K562 (cell line): Measurements from ENCODE around the gene ARHGDIA. TPM values are rescaled to one million over a fixed set of nuclear protein-coding genes. Genes with fewer than 3 reads are reported as not detected.

Experiments
- BHLHE40 ChIP-seq: IDR thresholded peaks from 2 replicates; pipeline ENCODE4 v1.6.1; 2011; ENCODE audit warnings: low read length, improper control_type of control experiment
- CBX3 ChIP-seq, 2 experiments: IDR thresholded peaks; 1 replicate in 1 of 2; 2 replicates in 1 of 2; pipeline ENCODE4 v1.6.1; 2012; ENCODE audit warnings: inconsistent platforms in 2 of 2, low read length in 2 of 2, borderline replicate concordance in 1 of 2, control low read depth in 1 of 2
- CREB1 ChIP-seq, 2 experiments: sonication (generic) in 1 of 2; formaldehyde crosslinking in 1 of 2; IDR thresholded peaks; 2 replicates each; pipeline versions ENCODE4 v1.6.1 to v1.8.0; 2012 to 2022; ENCODE audit warnings: inconsistent platforms in 1 of 2, mild to moderate bottlenecking in 1 of 2, missing genetic modification reagents in 1 of 2, moderate library complexity in 1 of 2
- CREM ChIP-seq: IDR thresholded peaks from 2 replicates; pipeline ENCODE4 v1.6.1; 2014; ENCODE audit warnings: antibody characterized with exemption, low read depth
- DACH1 ChIP-seq: fragments of 450-650 bp; IDR thresholded peaks from 2 replicates; pipeline ENCODE4 v1.6.1; 2018; ENCODE audit not compliant: partially characterized antibody
- EP300 ChIP-seq: IDR thresholded peaks from 2 replicates; pipeline ENCODE4 v1.6.1; 2012; ENCODE audit warnings: low read length, improper control_type of control experiment
- ESRRA ChIP-seq: fragments of 450-650 bp; IDR thresholded peaks from 2 replicates; pipeline ENCODE4 v1.6.1; 2014; ENCODE audit warnings: low read depth, mild to moderate bottlenecking, moderate library complexity, borderline replicate concordance
- ETV1 ChIP-seq: fragments of 450-650 bp; conservative IDR thresholded peaks from 2 replicates; pipeline ENCODE4 v1.6.1; 2016; ENCODE audit warnings: missing genetic modification characterization, control low read depth, low read depth, missing compliant biosample characterization
- ETV5 ChIP-seq: sonication (generic); formaldehyde crosslinking; IDR thresholded peaks from 2 replicates; pipeline ENCODE4 v1.4.0; 2020; ENCODE audit warnings: low read depth, mild to moderate bottlenecking, missing genetic modification reagents
- FOSL1 ChIP-seq: fragments of 200-800 bp; sonication (Bioruptor generic); conservative IDR thresholded peaks from 2 replicates; pipeline ENCODE4 v1.6.1; 2016; ENCODE audit warnings: missing genetic modification characterization, missing compliant biosample characterization
- GATA2 ChIP-seq: sonication (generic); formaldehyde crosslinking; IDR thresholded peaks from 2 replicates; pipeline ENCODE4 v1.4.0; 2020; ENCODE audit warnings: mild to moderate bottlenecking, missing genetic modification reagents
- GATAD2A ChIP-seq: fragments of 450-650 bp; IDR thresholded peaks from 2 replicates; pipeline ENCODE4 v1.6.1; 2017
- HDGF ChIP-seq: fragments of 450-650 bp; IDR thresholded peaks from 2 replicates; pipeline ENCODE4 v1.6.1; 2016
- IRF9 ChIP-seq: fragments of 450-650 bp; IDR thresholded peaks from 2 replicates; pipeline ENCODE4 v1.6.1; 2016; ENCODE audit warnings: missing biosample characterization, missing genetic modification characterization
- MIER1 ChIP-seq: fragments of 450-650 bp; IDR thresholded peaks from 2 replicates; pipeline ENCODE4 v1.6.1; 2016; ENCODE audit warnings: antibody characterized with exemption, mild to moderate bottlenecking, low read depth
- NFIX ChIP-seq: fragments of 250-450 bp; sonication (Bioruptor Pico); IDR thresholded peaks from 2 replicates; pipeline ENCODE4 v1.4.0; 2020; ENCODE audit warnings: low read depth, mild to moderate bottlenecking, moderate library complexity
- NR2C2 ChIP-seq, 2 experiments: fragments of 200-800 bp in 1 of 2; sonication (Bioruptor generic) in 1 of 2; sonication (generic) in 1 of 2; formaldehyde crosslinking in 1 of 2; IDR thresholded peaks; 2 replicates each; pipeline versions ENCODE4 v1.6.1 to v1.8.0; 2016 to 2022; ENCODE audit warnings: mild to moderate bottlenecking in 1 of 2, missing compliant biosample characterization in 1 of 2, missing genetic modification characterization in 1 of 2, missing genetic modification reagents in 1 of 2
- POLR2B ChIP-seq: fragments of 450-650 bp; IDR thresholded peaks from 2 replicates; pipeline ENCODE4 v1.6.1; 2018; ENCODE audit warnings: low read depth; ENCODE audit not compliant: partially characterized antibody
- SAFB ChIP-seq: fragments of 200-400 bp; formaldehyde crosslinking; IDR thresholded peaks from 2 replicates; pipeline ENCODE4 v1.6.1; 2017; ENCODE audit warnings: low read depth, low read length, borderline replicate concordance
- SMAD4 ChIP-seq: fragments of 250-450 bp; sonication (Bioruptor Pico); conservative IDR thresholded peaks from 2 replicates; pipeline ENCODE4 v1.8.0; 2021; ENCODE audit warnings: inconsistent platforms, mild to moderate bottlenecking, moderate library complexity
- SMARCA4 ChIP-seq: fragments of 450-650 bp; IDR thresholded peaks from 2 replicates; pipeline ENCODE4 v1.6.1; 2016
- TOE1 ChIP-seq, 2 experiments: fragments of 450-650 bp in 1 of 2; sonication (generic) in 1 of 2; formaldehyde crosslinking in 1 of 2; IDR thresholded peaks; 2 replicates each; pipeline versions ENCODE4 v1.7.1 to v1.8.0; 2016 to 2022; ENCODE audit warnings: borderline replicate concordance in 2 of 2, mild to moderate bottlenecking in 2 of 2, antibody characterized with exemption in 1 of 2, inconsistent platforms in 1 of 2, low read depth in 1 of 2, missing genetic modification reagents in 1 of 2, moderate library complexity in 1 of 2
- WHSC1 ChIP-seq: IDR thresholded peaks from one replicate; pipeline ENCODE4 v1.6.1; 2012; ENCODE audit warnings: low read length, control low read depth, inconsistent platforms
- XRCC3 ChIP-seq: fragments of 450-650 bp; IDR thresholded peaks from 2 replicates; pipeline ENCODE4 v1.6.1; 2017; ENCODE audit warnings: mild to moderate bottlenecking, moderate library complexity
- ZNF224 ChIP-seq: sonication (generic); formaldehyde crosslinking; IDR thresholded peaks from 2 replicates; pipeline ENCODE4 v1.8.0; 2022; ENCODE audit warnings: mild to moderate bottlenecking, missing genetic modification reagents
- ZNF395 ChIP-seq: fragments of 200-800 bp; sonication (Bioruptor generic); IDR thresholded peaks from 2 replicates; pipeline ENCODE4 v1.6.1; 2017; ENCODE audit warnings: missing genetic modification characterization, missing compliant biosample characterization
- ZSCAN29 ChIP-seq: fragments of 450-650 bp; IDR thresholded peaks from 2 replicates; pipeline ENCODE4 v1.6.1; 2017
- polyA plus RNA-seq, 8 experiments: library from polyadenylated mRNA; depleted of rRNA in 4 of 8; stranded (reverse) in 5 of 8; unstranded in 3 of 8; fragments of >200 nt; fragmentation: Nextera tagmentation in 2 of 8; fragmentation: Illumina TruSeq in 1 of 8; extraction: Ambion mirVana in 2 of 8; extraction: Trizol in 1 of 8; gene quantifications; 2 replicates each; pipeline versions ENCODE4 v1.2.1 to v1.2.3, GENCODE V29; 2011 to 2014; ENCODE audit warnings: inconsistent platforms in 1 of 8, missing spikeins in 1 of 8
- total RNA-seq, 7 experiments: library from RNA; depleted of rRNA in 6 of 7; stranded (reverse); fragments of >200 nt in 6 of 7; fragmentation: Illumina TruSeq in 2 of 7; extraction: Trizol in 2 of 7; gene quantifications; 2 replicates each; pipeline versions ENCODE4 v1.2.1 to v1.2.3, GENCODE V29; 2011 to 2021; ENCODE audit warnings: low replicate concordance in 1 of 7

The ARHGDIA gene
- total and polyA plus RNA-seq, 9 of the 15 experiments (the other 6 are each of a cell fraction or from before 2014, with no cell fraction given): 9.6 to 340 (median 97.6) TPM

DNA sequence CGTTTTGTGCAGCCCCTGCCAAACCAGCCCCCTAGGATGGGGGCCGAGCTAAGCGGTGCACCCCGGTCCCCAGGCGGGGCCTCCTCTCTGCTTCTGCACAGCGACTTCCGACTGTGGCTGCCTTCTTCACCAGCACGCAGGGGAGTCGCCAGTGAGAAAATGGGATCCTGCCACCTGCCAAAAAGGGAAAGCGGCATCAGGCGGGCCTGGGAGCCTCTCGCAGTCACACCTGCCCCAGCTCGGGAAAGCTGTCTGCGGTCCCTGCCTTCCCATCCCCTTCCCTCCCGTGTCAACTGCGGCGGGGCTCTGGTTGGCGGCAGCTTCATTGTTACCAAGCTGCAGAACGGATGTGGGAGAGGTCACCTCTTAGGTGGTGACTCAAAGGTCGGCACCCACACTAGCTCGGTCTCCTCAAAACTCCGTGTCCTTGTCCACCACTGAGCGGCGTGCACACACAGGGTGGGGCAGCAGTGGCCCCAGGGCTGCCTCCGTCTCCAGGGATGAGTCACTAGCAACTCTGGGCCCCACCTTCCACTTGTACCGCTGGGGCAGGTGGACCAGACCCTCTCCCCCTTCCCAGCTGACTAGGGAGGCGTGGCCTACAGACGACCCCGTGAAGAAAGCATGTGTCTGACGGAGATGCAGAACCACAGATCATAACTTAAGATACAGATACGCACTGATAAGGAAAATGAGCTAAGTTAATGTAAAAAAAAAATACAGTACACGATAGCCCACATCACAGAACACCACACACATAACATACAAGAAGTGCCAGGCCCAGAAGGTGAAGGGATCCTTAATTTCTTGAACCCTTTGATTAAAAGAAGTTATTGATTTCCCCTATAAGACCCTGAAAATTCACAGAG lies 41.5 kb upstream of the ARHGDIA start (continued):
- TF ChIP-seq NR2C2 (CRISPR knock-in tag; IDR thresholded peaks at IDR 0.05): no peak
- TF ChIP-seq NR2C2 (tag; IDR thresholded peaks at IDR 0.05): peak; percentile 68
- TF ChIP-seq EP300: peak; percentile 32
- no peak for TF ChIP-seq ZNF395 (CRISPR knock-in tag)
- peak; percentile 96 for TF ChIP-seq FOSL1 (tag)
- TF ChIP-seq HDGF: no peak
- peak; percentile 73 for TF ChIP-seq CREM
- TF ChIP-seq SMAD4: 0 out of 2 replicates have a peak, but pooled peaks have one; percentile 50
- TF ChIP-seq IRF9: no peak
- peak; percentile 42; the same call in 1 of the 2 replicates for TF ChIP-seq SAFB
- no peak for TF ChIP-seq ZNF224
- TF ChIP-seq ESRRA: peak; percentile 60; the same call in 1 of the 2 replicates
- no peak for TF ChIP-seq MIER1
- TF ChIP-seq GATAD2A: 0 out of 2 replicates have a peak, but pooled peaks have one; percentile 51
- TF ChIP-seq BHLHE40: peak; percentile 75; the same call in 1 of the 2 replicates
- peak; percentile 93 for TF ChIP-seq ETV5 (CRISPR knock-in tag)
- no peak for TF ChIP-seq WHSC1
- TF ChIP-seq SMARCA4: peak; percentile 74
- TF ChIP-seq NFIX (CRISPR knock-in tag): no peak
- no peak for TF ChIP-seq ETV1 (tag)
- no peak for TF ChIP-seq POLR2B
- TF ChIP-seq ZSCAN29: peak; percentile 19; the same call in 1 of the 2 replicates
- no peak for TF ChIP-seq XRCC3
- peak; percentile 43 for TF ChIP-seq GATA2 (CRISPR knock-in tag)
- peak in 1 of 2 experiments; percentile 38; a peak in 1 of 3 replicates for TF ChIP-seq CBX3 (IDR thresholded peaks at IDR 0.05; ENCODE audit: borderline replicate concordance in 1 of 2, low read length in 2 of 2)
- TF ChIP-seq CREB1 (IDR thresholded peaks at IDR 0.05): no peak
- 0 out of 2 replicates have a peak, but pooled peaks have one; percentile 35 for TF ChIP-seq CREB1 (CRISPR knock-in tag; IDR thresholded peaks at IDR 0.05)
- peak; percentile 41 for TF ChIP-seq DACH1
- no peak for TF ChIP-seq TOE1 (IDR thresholded peaks at IDR 0.05; ENCODE audit: borderline replicate concordance)
- TF ChIP-seq TOE1 (CRISPR knock-in tag; IDR thresholded peaks at IDR 0.05; ENCODE audit: borderline replicate concordance, low read depth): no peak
